K562 (cell line): ENCODE data around the gene ALOX12.

Experiments used
- FOXP1 ChIP-seq: sonication (generic); formaldehyde crosslinking; IDR thresholded peaks from 2 replicates; pipeline ENCODE4 v1.8.0; 2022; ENCODE audit warnings: mild to moderate bottlenecking, missing genetic modification reagents
- MCM2 ChIP-seq: fragments of 450-650 bp; IDR thresholded peaks from 2 replicates; pipeline ENCODE4 v1.6.1; 2017; ENCODE audit warnings: low read depth, mild to moderate bottlenecking
- SIX5 ChIP-seq, 2 experiments: IDR thresholded peaks; 2 replicates each; pipeline ENCODE4 v1.6.1; 2011; ENCODE audit warnings: low read length in 2 of 2, borderline replicate concordance in 1 of 2, low read depth in 1 of 2, mild to moderate bottlenecking in 1 of 2, moderate library complexity in 1 of 2; ENCODE audit not compliant: insufficient read depth in 1 of 2
- TF ChIP-seq, protein P1 (sequence below): fragments of 250-450 bp; sonication (Bioruptor Pico); IDR thresholded peaks from 2 replicates; pipeline ENCODE4 v1.5.0; 2022; ENCODE audit warnings: mild to moderate bottlenecking
- TF ChIP-seq, protein P2 (sequence below), 3 experiments: IDR thresholded peaks in 2 of 3; conservative IDR thresholded peaks in 1 of 3; 2 replicates each; pipeline ENCODE4 v1.5.1; 2011 to 2012; ENCODE audit warnings: low read length in 3 of 3, mild to moderate bottlenecking in 3 of 3, control low read depth in 2 of 3, improper control_type of control experiment in 1 of 3, inconsistent platforms in 1 of 3, low read depth in 1 of 3, mixed read lengths in 1 of 3, moderate library complexity in 1 of 3; ENCODE audit not compliant: insufficient read depth in 2 of 3

- TF ChIP-seq MCM2 (no peak), SIX5 (IDR thresholded peaks at IDR 0.05; ENCODE audit: borderline replicate concordance in 1 of 2, insufficient read depth in 1 of 2, low read depth in 1 of 2, low read length in 2 of 2) (no peak), FOXP1 (CRISPR knock-in tag) (no peak)
- TF ChIP-seq, protein P1, sequence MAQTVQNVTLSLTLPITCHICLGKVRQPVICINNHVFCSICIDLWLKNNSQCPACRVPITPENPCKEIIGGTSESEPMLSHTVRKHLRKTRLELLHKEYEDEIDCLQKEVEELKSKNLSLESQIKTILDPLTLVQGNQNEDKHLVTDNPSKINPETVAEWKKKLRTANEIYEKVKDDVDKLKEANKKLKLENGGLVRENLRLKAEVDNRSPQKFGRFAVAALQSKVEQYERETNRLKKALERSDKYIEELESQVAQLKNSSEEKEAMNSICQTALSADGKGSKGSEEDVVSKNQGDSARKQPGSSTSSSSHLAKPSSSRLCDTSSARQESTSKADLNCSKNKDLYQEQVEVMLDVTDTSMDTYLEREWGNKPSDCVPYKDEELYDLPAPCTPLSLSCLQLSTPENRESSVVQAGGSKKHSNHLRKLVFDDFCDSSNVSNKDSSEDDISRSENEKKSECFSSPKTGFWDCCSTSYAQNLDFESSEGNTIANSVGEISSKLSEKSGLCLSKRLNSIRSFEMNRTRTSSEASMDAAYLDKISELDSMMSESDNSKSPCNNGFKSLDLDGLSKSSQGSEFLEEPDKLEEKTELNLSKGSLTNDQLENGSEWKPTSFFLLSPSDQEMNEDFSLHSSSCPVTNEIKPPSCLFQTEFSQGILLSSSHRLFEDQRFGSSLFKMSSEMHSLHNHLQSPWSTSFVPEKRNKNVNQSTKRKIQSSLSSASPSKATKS = no peak
- TF ChIP-seq, protein P2, sequence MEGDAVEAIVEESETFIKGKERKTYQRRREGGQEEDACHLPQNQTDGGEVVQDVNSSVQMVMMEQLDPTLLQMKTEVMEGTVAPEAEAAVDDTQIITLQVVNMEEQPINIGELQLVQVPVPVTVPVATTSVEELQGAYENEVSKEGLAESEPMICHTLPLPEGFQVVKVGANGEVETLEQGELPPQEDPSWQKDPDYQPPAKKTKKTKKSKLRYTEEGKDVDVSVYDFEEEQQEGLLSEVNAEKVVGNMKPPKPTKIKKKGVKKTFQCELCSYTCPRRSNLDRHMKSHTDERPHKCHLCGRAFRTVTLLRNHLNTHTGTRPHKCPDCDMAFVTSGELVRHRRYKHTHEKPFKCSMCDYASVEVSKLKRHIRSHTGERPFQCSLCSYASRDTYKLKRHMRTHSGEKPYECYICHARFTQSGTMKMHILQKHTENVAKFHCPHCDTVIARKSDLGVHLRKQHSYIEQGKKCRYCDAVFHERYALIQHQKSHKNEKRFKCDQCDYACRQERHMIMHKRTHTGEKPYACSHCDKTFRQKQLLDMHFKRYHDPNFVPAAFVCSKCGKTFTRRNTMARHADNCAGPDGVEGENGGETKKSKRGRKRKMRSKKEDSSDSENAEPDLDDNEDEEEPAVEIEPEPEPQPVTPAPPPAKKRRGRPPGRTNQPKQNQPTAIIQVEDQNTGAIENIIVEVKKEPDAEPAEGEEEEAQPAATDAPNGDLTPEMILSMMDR (IDR thresholded peaks at IDR 0.05 in 2 of 3, conservative IDR thresholded peaks at IDR 0.05 in 1 of 3; ENCODE audit: insufficient read depth in 2 of 3, low read depth in 1 of 3, low read length in 3 of 3) = no peak
Observed at GRCh38 chr17:6953689-6954088, 42.2 kb upstream of the ALOX12 start.
